Lower lobe of right lung (tissue), 2 donors: Measurements from ENCODE around the gene MVK. TPM values are rescaled to one million over a fixed set of nuclear protein-coding genes. Genes with fewer than 3 reads are reported as not detected.

ENCODE experiments used
- ATAC-seq, 2 donors: fragments of 200-7000 bp; cut with Tn5 transposase; one replicate each; pipeline ENCODE4 v1.9.1; 2020 to 2022; ENCODE audit warnings: mild to moderate bottlenecking in 2 of 2, moderate library complexity in 2 of 2
- DNase-seq: peaks from one replicate; pipeline ENCODE4 v3.0.0-alpha.2; 2020
- H3K27ac ChIP-seq: fragments of 200-600 bp; one replicate; pipeline ENCODE4 v1.8.0; 2022
- H3K27me3 ChIP-seq: fragments of 200-600 bp; one replicate; pipeline ENCODE4 v1.8.0; 2022; ENCODE audit warnings: low read depth
- H3K36me3 ChIP-seq: fragments of 200-600 bp; one replicate; pipeline ENCODE4 v1.8.0; 2022; ENCODE audit warnings: mild to moderate bottlenecking
- H3K4me1 ChIP-seq: fragments of 200-600 bp; one replicate; pipeline ENCODE4 v1.8.0; 2022
- H3K4me3 ChIP-seq: fragments of 200-600 bp; one replicate; pipeline ENCODE4 v1.8.0; 2022; ENCODE audit warnings: mild to moderate bottlenecking
- H3K9me3 ChIP-seq: fragments of 200-600 bp; one replicate; pipeline ENCODE4 v1.8.0; 2022
- intact Hi-C: fragments of 100-400 bp; cut with DNase I; formaldehyde crosslinking; loops from one replicate; pipeline ENCODE4 v1.11.0; 2022
- total RNA-seq: library from RNA; stranded (reverse); fragmentation: NEBNext Ultra II Directional; extraction: Animal tissue kit (Norgen Biotek cat#: 25700); gene quantifications from one replicate; pipeline ENCODE4 v1.2.1, GENCODE V29; 2021
- TF ChIP-seq, protein P1 (sequence below): fragments of 200-600 bp; IDR thresholded peaks from one replicate; pipeline ENCODE4 v1.8.0; 2022; ENCODE audit warnings: antibody characterized with exemption, mild to moderate bottlenecking
- donor health status: DM: no; HTN: yes; CAD: no; lungs with severe emphysema.

The MVK gene
- total RNA-seq, 1 donor from 2014 or later, result 25.1 TPM

DNA sequence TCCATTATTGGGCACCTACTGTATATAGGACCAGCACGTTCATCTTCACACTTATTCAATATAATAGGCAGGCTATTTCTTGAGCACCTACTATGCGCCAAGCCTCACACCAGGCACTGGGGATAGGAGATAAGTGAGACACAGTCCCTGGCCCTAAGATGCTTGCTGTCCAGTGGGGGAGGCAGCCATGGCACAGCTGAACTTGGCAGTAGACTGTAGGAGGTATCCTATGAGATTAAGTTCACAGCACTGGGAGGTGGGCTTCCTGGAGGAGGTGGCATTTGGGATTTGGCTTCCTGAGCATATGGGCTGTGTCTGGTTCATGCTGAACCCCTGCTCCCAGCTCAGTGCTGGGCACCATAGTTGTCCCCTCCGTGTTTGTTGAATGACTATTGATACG is 65.1 kb downstream of the MVK start:
- intact Hi-C loops, result no loop called here
- H3K27ac ChIP-seq, result no peak overlapping the region
- no peaks in the 10 kb centered on the region for H3K36me3 ChIP-seq
- DNase-seq (no peak), ATAC-seq (no peak)
- H3K27me3 ChIP-seq, result peaks cover 6% of the 10 kb centered on the region
- no peaks in the 10 kb centered on the region for H3K9me3 ChIP-seq
- no peaks in the 10 kb centered on the region for H3K4me1 ChIP-seq
- TF ChIP-seq, protein P1, sequence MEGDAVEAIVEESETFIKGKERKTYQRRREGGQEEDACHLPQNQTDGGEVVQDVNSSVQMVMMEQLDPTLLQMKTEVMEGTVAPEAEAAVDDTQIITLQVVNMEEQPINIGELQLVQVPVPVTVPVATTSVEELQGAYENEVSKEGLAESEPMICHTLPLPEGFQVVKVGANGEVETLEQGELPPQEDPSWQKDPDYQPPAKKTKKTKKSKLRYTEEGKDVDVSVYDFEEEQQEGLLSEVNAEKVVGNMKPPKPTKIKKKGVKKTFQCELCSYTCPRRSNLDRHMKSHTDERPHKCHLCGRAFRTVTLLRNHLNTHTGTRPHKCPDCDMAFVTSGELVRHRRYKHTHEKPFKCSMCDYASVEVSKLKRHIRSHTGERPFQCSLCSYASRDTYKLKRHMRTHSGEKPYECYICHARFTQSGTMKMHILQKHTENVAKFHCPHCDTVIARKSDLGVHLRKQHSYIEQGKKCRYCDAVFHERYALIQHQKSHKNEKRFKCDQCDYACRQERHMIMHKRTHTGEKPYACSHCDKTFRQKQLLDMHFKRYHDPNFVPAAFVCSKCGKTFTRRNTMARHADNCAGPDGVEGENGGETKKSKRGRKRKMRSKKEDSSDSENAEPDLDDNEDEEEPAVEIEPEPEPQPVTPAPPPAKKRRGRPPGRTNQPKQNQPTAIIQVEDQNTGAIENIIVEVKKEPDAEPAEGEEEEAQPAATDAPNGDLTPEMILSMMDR, result no peak
- no peak overlapping the region for H3K4me3 ChIP-seq

DNA sequence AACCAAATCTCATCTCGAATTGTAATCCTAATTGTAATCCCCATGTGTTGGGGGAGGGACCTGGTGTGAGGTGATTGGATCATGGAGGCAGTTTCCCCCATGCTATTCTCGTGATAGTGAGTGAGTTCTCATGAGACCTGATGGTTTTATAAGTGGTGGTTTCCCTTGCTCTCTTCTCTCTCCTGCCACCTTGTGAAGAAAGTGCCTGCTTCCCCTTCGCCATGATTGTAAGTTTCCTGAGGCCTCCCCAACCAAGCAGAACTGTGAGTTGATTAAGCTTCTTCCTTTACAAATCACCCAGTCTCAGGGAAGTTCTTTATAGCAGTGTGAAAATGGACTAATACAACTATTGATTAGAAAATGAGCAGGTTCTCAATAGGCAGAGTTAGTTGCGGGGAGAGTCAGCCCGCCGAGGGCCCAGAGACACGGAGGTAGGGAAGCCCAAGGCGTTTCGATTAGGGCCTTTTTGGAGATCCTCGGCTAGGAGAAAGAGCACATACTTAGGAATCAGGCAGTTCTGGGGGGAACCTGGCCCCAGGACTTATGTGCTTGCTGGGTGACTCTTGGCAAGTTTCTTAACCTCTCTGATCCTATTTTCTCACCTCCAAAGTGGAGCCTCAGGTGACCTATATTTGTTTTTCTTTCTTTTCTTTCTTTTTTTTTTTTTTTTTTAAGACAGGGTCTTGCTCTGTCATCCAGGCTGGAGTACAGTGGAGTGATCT is 65.7 kb downstream of the MVK start:
- DNase-seq, result no peak
- TF ChIP-seq, protein P1, result no peak
- H3K27me3 ChIP-seq, result peaks cover 10% of the 10 kb centered on the region
- no peak for ATAC-seq
- no peak overlapping the region for H3K4me3 ChIP-seq
- no peaks in the 10 kb centered on the region for H3K9me3 ChIP-seq
- intact Hi-C loops, result no loop called here
- no peaks in the 10 kb centered on the region for H3K36me3 ChIP-seq
- H3K27ac ChIP-seq, result no peak overlapping the region
- H3K4me1 ChIP-seq, result no peaks in the 10 kb centered on the region

DNA sequence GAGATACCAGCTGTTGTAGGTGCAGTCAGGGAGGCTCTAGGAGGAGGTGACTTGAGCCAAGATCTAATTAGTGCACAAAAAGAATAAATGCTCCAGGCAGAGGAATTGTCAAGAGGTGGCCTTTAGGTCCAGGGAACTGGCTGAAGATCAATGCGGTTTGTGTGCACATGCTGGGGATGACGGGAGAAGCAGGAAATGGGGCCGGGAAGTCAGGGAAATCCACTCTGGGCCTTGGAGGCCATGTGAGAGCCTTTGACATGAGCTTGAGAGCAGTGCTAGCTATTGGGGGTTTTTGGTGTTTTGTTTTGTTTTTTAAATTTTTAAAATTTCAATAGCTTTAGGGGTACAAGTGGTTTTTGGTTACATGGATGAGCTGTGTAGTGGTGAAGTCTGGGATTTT is 67.4 kb downstream of the MVK start:
- intact Hi-C loops, result no loop called here

DNA sequence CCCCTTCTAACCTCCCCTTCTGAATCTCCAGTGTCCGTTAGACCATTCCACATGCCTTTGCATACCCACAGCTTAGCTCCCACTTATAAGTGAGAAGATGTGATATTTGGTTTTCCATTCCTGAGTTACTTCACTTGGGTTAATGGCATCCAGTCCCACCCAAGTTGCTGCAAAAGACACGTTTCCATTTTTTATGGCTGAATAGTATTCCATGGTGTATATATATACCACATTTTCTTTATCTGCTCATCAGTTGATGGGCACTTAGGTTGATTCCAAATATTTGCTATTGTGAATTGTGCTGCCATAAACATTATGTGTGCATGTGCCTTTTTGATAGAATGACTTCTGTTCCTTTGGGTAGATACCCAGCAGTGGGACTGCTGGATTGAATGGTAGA is 67.8 kb downstream of the MVK start:
- no peaks in the 10 kb centered on the region for H3K36me3 ChIP-seq
- H3K4me1 ChIP-seq, result no peaks in the 10 kb centered on the region
- ATAC-seq (no peak), DNase-seq (no peak)
- H3K4me3 ChIP-seq, result no peak overlapping the region
- H3K9me3 ChIP-seq, result no peaks in the 10 kb centered on the region
- H3K27ac ChIP-seq, result no peak overlapping the region
- peaks cover 28% of the 10 kb centered on the region for H3K27me3 ChIP-seq
- TF ChIP-seq, protein P1, result no peak
- intact Hi-C loops, result no loop called here

More for the DNA sequence above, 67.4 kb downstream of the MVK start:
- Histone ChIP-seq H3K4me3 (no peak overlapping the region), H3K27me3 (peaks cover 27% of the 10 kb centered on the region), H3K27ac (no peak overlapping the region), H3K4me1 (no peaks in the 10 kb centered on the region), H3K36me3 (no peaks in the 10 kb centered on the region), H3K9me3 (no peaks in the 10 kb centered on the region)
- DNase-seq (no peak), ATAC-seq (no peak)
- TF ChIP-seq, protein P1, result no peak

DNA sequence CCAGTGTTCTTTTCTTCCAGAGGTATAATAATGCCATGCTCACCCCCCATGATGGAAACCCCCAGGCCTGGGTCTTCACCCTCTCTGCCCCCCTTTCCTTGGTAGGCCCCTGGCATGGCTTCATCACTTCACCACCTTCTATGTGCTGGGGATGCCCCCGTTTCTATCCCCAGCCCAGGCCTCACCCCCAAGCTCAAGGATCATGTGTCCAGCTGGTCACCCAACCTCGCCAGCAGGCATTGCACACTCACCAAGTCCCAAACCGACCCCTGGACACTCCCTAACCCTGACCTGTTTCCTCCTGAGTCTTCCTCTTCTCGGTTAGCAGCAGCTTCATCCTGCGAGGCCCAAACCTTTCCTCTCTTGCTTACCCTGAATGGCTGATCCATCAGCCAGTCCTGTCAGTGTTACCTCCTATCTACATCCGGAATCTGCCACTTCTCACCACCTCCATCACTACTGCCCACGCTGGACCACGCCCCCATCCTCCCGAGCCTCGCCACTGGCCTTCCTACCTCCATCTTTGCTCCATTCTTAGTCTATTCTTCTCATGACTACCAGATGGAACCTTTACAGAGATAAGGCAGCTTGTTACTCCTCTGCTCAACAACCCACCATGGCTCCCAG is 69.0 kb downstream of the MVK start:
- Histone ChIP-seq H3K9me3 (no peaks in the 10 kb centered on the region), H3K4me3 (no peak overlapping the region), H3K27ac (no peak overlapping the region), H3K4me1 (no peaks in the 10 kb centered on the region), H3K27me3 (peaks cover 28% of the 10 kb centered on the region), H3K36me3 (no peaks in the 10 kb centered on the region)
- DNase-seq (no peak), ATAC-seq (no peak)
- intact Hi-C loops, result no loop called here
- TF ChIP-seq, protein P1, result no peak
